Epithelial cell of prostate (primary cell): ENCODE results near the gene UBAC1.
"Not testable (repeated sequence)": the region's sequence is repeated elsewhere in the genome, so short reads cannot be mapped to it uniquely, and the experiment has no call there.

Source experiments
- DNase-seq: peaks from one replicate; pipeline ENCODE4 v3.0.0-alpha.2; 2011; ENCODE audit warnings: low read depth, low spot score
- H3K27ac ChIP-seq: fragments of 450-650 bp; 2 replicates; pipeline ENCODE4 v1.5.1; 2017; ENCODE audit warnings: mild to moderate bottlenecking

The UBAC1 gene

GRCh38 chr9:135980926-135981630 lies 19.9 kb upstream of the UBAC1 start:
- H3K27ac ChIP-seq, result no peak overlapping the region
- no peak for DNase-seq

DNA sequence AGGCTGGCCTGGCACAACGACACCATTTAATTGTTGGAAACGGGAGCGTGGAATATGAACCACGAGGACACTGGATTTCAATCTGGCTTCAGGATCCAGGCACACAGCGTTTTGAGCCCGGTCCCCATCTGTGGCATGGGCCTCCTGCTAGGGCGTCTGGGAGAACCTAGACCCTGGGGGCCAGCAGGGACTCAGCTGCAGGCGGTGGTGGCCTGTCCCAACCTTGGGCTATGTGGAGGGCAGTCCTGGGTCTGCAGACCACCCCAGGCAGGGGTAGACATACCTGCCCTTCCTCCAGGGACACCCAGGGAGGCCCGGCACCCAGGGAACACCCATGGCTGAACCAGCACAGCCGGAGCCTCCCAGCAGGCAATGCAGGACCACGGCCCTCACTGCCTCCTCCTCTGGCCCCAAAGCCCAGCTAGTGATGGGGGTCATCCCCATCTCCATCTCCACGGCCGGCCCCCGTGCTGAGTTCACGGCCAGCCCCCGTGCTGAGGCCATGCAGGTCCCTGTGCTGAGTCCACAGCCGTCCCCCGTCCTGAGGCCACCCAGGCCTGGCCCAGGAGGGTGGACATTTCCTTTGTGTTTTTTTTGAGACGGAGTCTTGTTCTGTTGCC lies 18.5 kb upstream of the UBAC1 start:
- no peak for DNase-seq
- no peak overlapping the region for H3K27ac ChIP-seq

DNA sequence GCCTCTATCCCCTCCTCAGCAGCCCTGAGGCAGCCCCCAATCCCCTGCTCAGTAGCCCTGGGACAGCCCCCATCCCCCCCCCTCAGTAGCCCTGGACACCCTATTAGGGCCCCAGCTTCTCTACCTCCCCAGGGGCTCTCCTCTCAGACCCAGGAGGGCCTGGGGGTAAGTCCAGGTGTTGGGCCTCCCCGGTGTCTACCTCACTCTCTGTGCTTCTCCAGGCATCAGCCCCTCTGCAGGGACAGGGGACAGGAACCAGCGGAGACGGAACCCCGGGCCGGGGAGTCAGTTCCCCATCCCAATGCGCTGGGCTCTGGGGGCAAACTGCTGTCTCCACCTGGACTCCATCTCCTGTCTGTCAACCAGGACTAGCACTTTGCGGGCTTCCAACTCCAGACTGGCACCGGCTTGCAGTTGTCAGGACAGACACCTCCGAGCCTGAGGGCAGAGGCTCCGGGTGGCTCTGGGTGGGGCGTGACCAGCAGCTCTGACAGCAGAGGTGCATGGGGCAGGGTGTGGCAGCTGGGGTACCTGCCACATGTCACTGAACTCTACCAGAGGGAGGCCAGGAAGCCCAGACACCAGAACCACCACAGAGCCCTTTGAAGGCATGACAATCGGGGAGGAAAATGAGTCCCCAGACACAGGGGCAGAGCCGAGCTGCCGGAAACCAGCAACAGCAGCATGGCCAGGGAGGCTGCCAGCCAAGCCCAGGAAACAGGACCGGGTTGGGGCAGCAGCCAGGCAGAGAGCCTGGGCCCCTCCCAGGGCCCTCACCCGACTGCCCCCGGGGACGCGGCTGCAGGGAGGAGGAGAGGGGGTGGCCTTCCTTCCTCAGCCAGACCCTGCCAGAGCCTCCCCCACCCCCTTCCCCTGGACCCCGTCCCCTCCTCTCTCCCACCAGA lies 17.7 kb upstream of the UBAC1 start:
- no peak for DNase-seq
- H3K27ac ChIP-seq, result no peak overlapping the region

DNA sequence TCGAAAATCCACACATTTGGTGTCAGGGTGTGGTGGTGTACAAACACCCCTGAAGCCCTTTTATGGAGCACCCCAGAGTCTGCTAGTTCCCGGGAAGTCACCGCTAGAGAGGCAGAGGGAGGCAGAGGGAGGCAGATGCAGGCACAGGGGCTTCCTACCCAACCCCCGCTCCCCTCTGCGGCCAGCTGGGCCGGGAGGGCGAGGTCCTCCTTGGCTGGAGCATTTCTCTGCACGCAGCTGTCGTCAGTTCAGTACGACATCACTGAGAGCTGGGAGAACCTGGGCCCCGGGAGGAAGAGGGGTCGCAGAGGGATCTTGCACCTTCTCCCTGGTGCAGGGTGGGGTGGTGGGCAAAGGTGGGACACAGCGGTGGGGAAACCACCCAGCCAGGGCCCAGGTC lies 15.8 kb upstream of the UBAC1 start:
- no peak for DNase-seq
- H3K27ac ChIP-seq, result no peak overlapping the region

DNA sequence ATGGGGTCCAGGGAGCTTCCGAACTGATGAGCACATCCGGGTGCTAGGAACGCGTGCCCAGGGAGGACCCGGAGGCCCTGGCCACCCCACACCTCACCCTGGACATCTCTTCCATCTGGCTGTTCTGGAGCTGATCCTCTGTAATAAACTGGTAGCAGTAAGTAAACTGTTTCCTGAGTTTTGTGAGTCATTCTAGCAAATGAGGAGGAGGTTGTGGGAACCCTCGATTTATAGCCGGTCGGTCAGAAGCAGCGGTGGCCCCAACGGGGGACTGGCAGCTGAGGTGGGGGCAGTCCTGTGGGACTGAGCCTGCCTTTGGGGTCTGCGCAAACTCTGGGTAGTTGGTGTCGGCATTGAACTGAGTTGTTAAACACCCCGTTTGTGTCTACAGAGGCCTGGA lies 15.4 kb upstream of the UBAC1 start:
- H3K27ac ChIP-seq, result no peak overlapping the region
- DNase-seq, result no peak

- no peak for DNase-seq
- H3K27ac ChIP-seq, result no peak overlapping the region
Measured at GRCh38 chr9:135975834-135976233, 14.7 kb upstream of the UBAC1 start.

- no peak overlapping the region for H3K27ac ChIP-seq
- no peak for DNase-seq
Measured at GRCh38 chr9:135974220-135974573, 13.0 kb upstream of the UBAC1 start.

DNA sequence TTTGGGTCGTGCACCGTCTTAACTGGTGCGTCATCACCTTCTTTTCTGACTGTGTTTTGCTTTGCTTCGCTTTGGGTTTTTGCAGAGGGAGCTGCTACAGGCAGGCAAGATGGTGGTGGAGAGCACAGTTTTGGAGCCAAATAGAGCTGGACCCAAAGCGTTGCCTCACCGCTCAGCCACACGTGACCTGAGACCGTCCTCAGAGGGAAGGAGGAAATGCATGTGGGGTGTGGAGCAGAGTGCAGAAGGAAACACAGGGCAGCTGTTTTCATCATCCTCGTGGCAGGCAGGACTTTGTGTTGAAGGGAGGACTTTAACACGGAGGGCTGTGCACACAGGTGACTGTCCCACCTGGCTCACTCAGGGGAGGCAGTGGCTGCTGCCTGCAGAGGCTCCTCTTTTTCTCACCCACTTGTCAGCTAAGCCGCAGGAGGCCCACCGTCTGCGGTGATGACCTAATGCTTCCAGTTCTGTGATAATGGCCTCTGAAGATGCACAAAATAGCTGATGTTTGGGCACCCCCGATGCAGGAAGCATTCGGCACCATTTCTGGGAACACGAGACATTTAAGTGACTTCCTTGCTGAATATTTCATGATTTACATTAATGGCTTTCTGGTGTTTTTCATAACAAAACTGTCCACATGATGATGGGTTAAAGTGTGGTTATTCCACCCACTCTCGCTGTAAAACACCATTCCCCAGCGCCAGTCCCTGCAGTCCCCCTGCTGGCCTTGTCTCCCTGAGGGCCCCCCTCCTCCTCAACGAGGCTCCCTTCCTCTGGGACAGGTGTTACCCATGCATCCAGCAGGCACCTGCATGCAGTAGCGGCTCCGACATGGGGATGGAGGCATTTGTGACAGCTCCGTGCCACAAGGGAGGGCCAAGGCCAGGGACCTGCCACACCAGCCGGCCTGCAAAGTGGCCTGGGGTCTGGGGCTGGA lies 12.4 kb upstream of the UBAC1 start:
- DNase-seq, result no peak
- no peak overlapping the region for H3K27ac ChIP-seq

DNA sequence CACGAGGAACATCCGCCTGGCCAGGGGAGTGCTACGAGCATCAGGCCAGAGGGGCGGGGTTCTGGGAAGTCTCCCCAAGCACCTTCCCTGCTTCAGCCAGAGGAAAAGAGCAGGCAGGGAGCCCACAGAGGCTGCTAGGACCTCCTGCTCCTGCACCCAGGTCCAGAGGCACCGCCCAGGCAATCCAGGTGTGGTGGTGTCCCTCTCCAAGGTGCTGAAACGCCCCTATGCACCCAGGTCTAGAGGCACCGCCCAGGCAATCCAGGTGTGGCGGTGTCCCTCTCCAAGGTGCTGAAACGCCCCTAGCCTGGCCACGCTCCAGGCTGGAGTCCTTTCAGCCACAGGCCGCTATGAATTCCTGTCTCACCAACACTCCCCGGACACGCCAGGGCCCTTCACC lies 10.7 kb upstream of the UBAC1 start:
- DNase-seq, result no peak
- no peak overlapping the region for H3K27ac ChIP-seq

- no peak for DNase-seq
- H3K27ac ChIP-seq, result no peak overlapping the region
Measured at GRCh38 chr9:135971111-135971766, 10.1 kb upstream of the UBAC1 start.

DNA sequence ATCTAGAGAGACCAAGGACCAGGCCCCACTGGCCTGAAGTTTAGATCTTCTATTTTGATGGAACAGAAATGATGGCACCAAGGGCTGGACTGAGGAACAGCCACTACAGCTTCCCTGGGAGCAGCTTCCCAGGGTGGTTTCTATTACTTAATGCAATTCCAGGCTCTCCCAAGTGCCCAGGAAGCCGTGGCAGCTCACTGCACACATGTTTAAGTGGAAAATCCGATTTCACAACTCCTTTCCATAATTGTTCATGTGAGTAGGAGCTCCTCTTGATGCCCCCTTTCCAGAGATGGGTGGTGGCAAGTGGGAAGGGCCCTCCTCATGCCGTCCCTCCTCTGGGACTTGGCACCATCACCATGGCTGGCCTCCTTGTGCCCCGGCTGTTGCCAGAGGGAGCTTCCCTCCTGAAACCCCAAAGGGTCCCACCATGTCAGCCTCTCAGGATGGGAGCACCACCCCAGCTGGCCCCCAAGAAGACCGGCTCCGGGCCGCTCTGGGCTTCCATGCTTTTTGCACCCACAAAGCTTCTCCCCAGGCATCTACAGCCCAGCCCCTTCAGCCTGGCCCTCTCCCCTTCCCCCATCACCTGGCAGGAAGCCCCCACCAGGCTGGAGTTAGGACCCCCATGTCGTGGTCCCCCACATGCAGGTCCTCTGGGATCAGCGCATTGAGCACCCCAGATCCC lies 9.1 kb upstream of the UBAC1 start:
- DNase-seq, result no peak
- no peak overlapping the region for H3K27ac ChIP-seq

- no peak overlapping the region for H3K27ac ChIP-seq
- no peak for DNase-seq
Measured at GRCh38 chr9:135969064-135969683, 8.0 kb upstream of the UBAC1 start.

GRCh38 chr9:135968601-135969000 lies 7.4 kb upstream of the UBAC1 start:
- no peak overlapping the region for H3K27ac ChIP-seq
- DNase-seq, result no peak

DNA sequence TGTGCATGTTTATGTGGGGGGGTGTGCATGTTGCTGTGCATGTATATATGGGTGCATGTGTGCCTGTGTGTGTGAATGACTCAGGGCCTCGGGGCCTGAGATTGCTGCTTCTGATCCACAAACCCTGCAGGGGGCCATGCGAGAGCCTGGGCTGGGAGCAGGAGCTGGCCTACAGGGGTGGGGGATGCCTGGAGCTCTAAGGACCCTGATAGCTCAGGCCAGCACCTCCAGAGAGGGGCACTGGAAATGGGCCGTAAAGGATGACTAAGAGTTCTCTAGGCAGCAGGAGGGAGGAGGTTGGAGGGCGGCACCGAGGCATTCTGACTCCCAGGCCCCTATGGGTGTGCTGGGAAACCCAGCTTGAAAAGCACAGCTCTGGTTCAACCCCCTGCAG lies 6.9 kb upstream of the UBAC1 start:
- DNase-seq, result no peak
- H3K27ac ChIP-seq, result no peak overlapping the region

DNA sequence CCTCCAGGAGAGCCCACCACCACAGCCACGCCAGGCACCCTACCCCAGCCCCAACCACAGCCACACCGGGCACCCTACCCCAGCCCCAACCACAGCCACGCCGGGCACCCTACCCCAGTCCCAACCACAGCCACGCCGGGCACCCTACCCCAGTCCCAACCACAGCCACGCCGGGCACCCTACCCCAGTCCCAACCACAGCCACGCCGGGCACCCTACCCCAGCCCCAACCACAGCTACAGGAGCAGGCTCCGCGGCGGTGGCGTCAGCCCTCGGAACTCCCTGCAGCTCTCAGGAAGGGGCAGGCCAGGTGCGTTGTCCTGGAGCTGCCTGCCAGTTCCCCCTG lies 5.7 kb upstream of the UBAC1 start:
- not testable (repeated sequence) for DNase-seq, H3K27ac ChIP-seq

GRCh38 chr9:135965124-135965756 lies 4.1 kb upstream of the UBAC1 start:
- no peak for DNase-seq

GRCh38 chr9:135963938-135964337 lies 2.8 kb upstream of the UBAC1 start:
- DNase-seq, result no peak
- no peak overlapping the region for H3K27ac ChIP-seq

More at GRCh38 chr9:135965124-135965756, 4.1 kb upstream of the UBAC1 start:
- H3K27ac ChIP-seq, result no peak overlapping the region

- no peak overlapping the region for H3K27ac ChIP-seq
Measured at GRCh38 chr9:135963338-135963737, 2.2 kb upstream of the UBAC1 start.

More at GRCh38 chr9:135963338-135963737, 2.2 kb upstream of the UBAC1 start:
- DNase-seq, result no peak
